Measurements from ENCODE around the gene EPB41L4A. TPM values are rescaled to one million over a fixed set of nuclear protein-coding genes. Genes with fewer than 3 reads are reported as not detected.

The EPB41L4A gene
- total and polyA plus RNA-seq, 4 donors: 23.4 to 67.5 (median 40.4) TPM

GRCh38 chr5:112348915-112349314, 70.2 kb downstream of the EPB41L4A start:
- Histone ChIP-seq H3K4me1 (ENCODE audit: control insufficient read depth, insufficient read depth, low read length) (no peaks in the 10 kb centered on the region), H3K36me3 (ENCODE audit: control insufficient read depth, insufficient read depth, low read length) (peaks cover 3% of the 10 kb centered on the region), H3K27me3 (ENCODE audit: control insufficient read depth, insufficient read depth, low read length) (no peaks in the 10 kb centered on the region), H3K27ac (ENCODE audit: low read depth, low read length) (no peak overlapping the region), H3K4me3 (ENCODE audit: low read depth, low read length) (no peak overlapping the region), H3K9me3 (ENCODE audit: control insufficient read depth, insufficient read depth, low read length) (no peaks in the 10 kb centered on the region)
- no peak for DNase-seq (ENCODE audit: low read depth in 4 of 6, low spot score in 6 of 6)
- 100% methylated on average over 2 of the region's 2 CpGs for WGBS (ENCODE audit: insufficient coverage)

- no peak for DNase-seq (ENCODE audit: low read depth in 4 of 6, low spot score in 6 of 6)
- H3K27me3 ChIP-seq (ENCODE audit: control insufficient read depth, insufficient read depth, low read length): no peaks in the 10 kb centered on the region
- peaks cover 3% of the 10 kb centered on the region for H3K36me3 ChIP-seq (ENCODE audit: control insufficient read depth, insufficient read depth, low read length)
- no CpG with 5 or more reads among the region's 4 CpGs for WGBS (ENCODE audit: insufficient coverage)
- no peaks in the 10 kb centered on the region for H3K4me1 ChIP-seq (ENCODE audit: control insufficient read depth, insufficient read depth, low read length)
- H3K9me3 ChIP-seq (ENCODE audit: control insufficient read depth, insufficient read depth, low read length): no peaks in the 10 kb centered on the region
- no peak overlapping the region for H3K4me3 ChIP-seq (ENCODE audit: low read depth, low read length)
- H3K27ac ChIP-seq (ENCODE audit: low read depth, low read length): no peak overlapping the region
Measured at GRCh38 chr5:112348387-112348786, 70.7 kb downstream of the EPB41L4A start.

GRCh38 chr5:112346411-112347044, 72.5 kb downstream of the EPB41L4A start:
- DNase-seq (ENCODE audit: low read depth in 4 of 6, low spot score in 6 of 6): no peak
- Histone ChIP-seq H3K27ac (ENCODE audit: low read depth, low read length) (no peak overlapping the region), H3K4me1 (ENCODE audit: control insufficient read depth, insufficient read depth, low read length) (peaks cover 3% of the 10 kb centered on the region), H3K4me3 (ENCODE audit: low read depth, low read length) (no peak overlapping the region), H3K36me3 (ENCODE audit: control insufficient read depth, insufficient read depth, low read length) (no peaks in the 10 kb centered on the region), H3K9me3 (ENCODE audit: control insufficient read depth, insufficient read depth, low read length) (no peaks in the 10 kb centered on the region), H3K27me3 (ENCODE audit: control insufficient read depth, insufficient read depth, low read length) (no peaks in the 10 kb centered on the region)
- WGBS (ENCODE audit: insufficient coverage): 63% methylated on average over 2 of the region's 3 CpGs

- H3K9me3 ChIP-seq (ENCODE audit: control insufficient read depth, insufficient read depth, low read length): no peaks in the 10 kb centered on the region
- H3K4me1 ChIP-seq (ENCODE audit: control insufficient read depth, insufficient read depth, low read length): peaks cover 3% of the 10 kb centered on the region
- no peak for DNase-seq (ENCODE audit: low read depth in 4 of 6, low spot score in 6 of 6)
- H3K4me3 ChIP-seq (ENCODE audit: low read depth, low read length): no peak overlapping the region
- no peaks in the 10 kb centered on the region for H3K27me3 ChIP-seq (ENCODE audit: control insufficient read depth, insufficient read depth, low read length)
- WGBS (ENCODE audit: insufficient coverage): no CpG with 5 or more reads among the region's 3 CpGs
- H3K36me3 ChIP-seq (ENCODE audit: control insufficient read depth, insufficient read depth, low read length): no peaks in the 10 kb centered on the region
- no peak overlapping the region for H3K27ac ChIP-seq (ENCODE audit: low read depth, low read length)
Measured at GRCh38 chr5:112344540-112344939, 74.5 kb downstream of the EPB41L4A start.

- 0% methylated on average over 2 of the region's 3 CpGs for WGBS (ENCODE audit: insufficient coverage)
- peaks cover 3% of the 10 kb centered on the region for H3K4me1 ChIP-seq (ENCODE audit: control insufficient read depth, insufficient read depth, low read length)
- no peaks in the 10 kb centered on the region for H3K9me3 ChIP-seq (ENCODE audit: control insufficient read depth, insufficient read depth, low read length)
- H3K27ac ChIP-seq (ENCODE audit: low read depth, low read length): no peak overlapping the region
- no peak overlapping the region for H3K4me3 ChIP-seq (ENCODE audit: low read depth, low read length)
- DNase-seq (ENCODE audit: low read depth in 4 of 6, low spot score in 6 of 6): peak in 2 of 6 donors; percentile 39 to 48
- H3K27me3 ChIP-seq (ENCODE audit: control insufficient read depth, insufficient read depth, low read length): no peaks in the 10 kb centered on the region
- H3K36me3 ChIP-seq (ENCODE audit: control insufficient read depth, insufficient read depth, low read length): no peaks in the 10 kb centered on the region
Measured at GRCh38 chr5:112342389-112342788, 76.7 kb downstream of the EPB41L4A start.

GRCh38 chr5:112339761-112340160, 79.3 kb downstream of the EPB41L4A start:
- H3K4me1 ChIP-seq (ENCODE audit: control insufficient read depth, insufficient read depth, low read length): peaks cover 3% of the 10 kb centered on the region
- 93% methylated on average over 4 of the region's 8 CpGs for WGBS (ENCODE audit: insufficient coverage)
- H3K27ac ChIP-seq (ENCODE audit: low read depth, low read length): no peak overlapping the region
- no peaks in the 10 kb centered on the region for H3K36me3 ChIP-seq (ENCODE audit: control insufficient read depth, insufficient read depth, low read length)
- no peaks in the 10 kb centered on the region for H3K9me3 ChIP-seq (ENCODE audit: control insufficient read depth, insufficient read depth, low read length)
- H3K27me3 ChIP-seq (ENCODE audit: control insufficient read depth, insufficient read depth, low read length): no peaks in the 10 kb centered on the region
- no peak overlapping the region for H3K4me3 ChIP-seq (ENCODE audit: low read depth, low read length)
- DNase-seq (ENCODE audit: low read depth in 4 of 6, low spot score in 6 of 6): no peak

- no peak overlapping the region for H3K4me3 ChIP-seq (ENCODE audit: low read depth, low read length)
- WGBS (ENCODE audit: insufficient coverage): 60% methylated on average over 3 of the region's 5 CpGs
- no peak overlapping the region for H3K27ac ChIP-seq (ENCODE audit: low read depth, low read length)
- DNase-seq (ENCODE audit: low read depth in 4 of 6, low spot score in 6 of 6): peak in 1 of 6 donors; percentile 34
- H3K27me3 ChIP-seq (ENCODE audit: control insufficient read depth, insufficient read depth, low read length): no peaks in the 10 kb centered on the region
- peaks cover 4% of the 10 kb centered on the region for H3K4me1 ChIP-seq (ENCODE audit: control insufficient read depth, insufficient read depth, low read length)
- H3K9me3 ChIP-seq (ENCODE audit: control insufficient read depth, insufficient read depth, low read length): no peaks in the 10 kb centered on the region
- H3K36me3 ChIP-seq (ENCODE audit: control insufficient read depth, insufficient read depth, low read length): no peaks in the 10 kb centered on the region
Measured at GRCh38 chr5:112338681-112339337, 80.3 kb downstream of the EPB41L4A start.

GRCh38 chr5:112333331-112333781, 85.7 kb downstream of the EPB41L4A start:
- WGBS (ENCODE audit: insufficient coverage): 39% methylated on average over 2 of the region's 5 CpGs
- Histone ChIP-seq H3K27me3 (ENCODE audit: control insufficient read depth, insufficient read depth, low read length) (no peaks in the 10 kb centered on the region), H3K27ac (ENCODE audit: low read depth, low read length) (no peak overlapping the region), H3K9me3 (ENCODE audit: control insufficient read depth, insufficient read depth, low read length) (no peaks in the 10 kb centered on the region), H3K4me1 (ENCODE audit: control insufficient read depth, insufficient read depth, low read length) (peaks cover 10% of the 10 kb centered on the region), H3K36me3 (ENCODE audit: control insufficient read depth, insufficient read depth, low read length) (no peaks in the 10 kb centered on the region), H3K4me3 (ENCODE audit: low read depth, low read length) (no peak overlapping the region)
- DNase-seq (ENCODE audit: low read depth in 4 of 6, low spot score in 6 of 6): peak in 2 of 6 donors; percentile 52 to 69

GRCh38 chr5:112331892-112332291, 87.2 kb downstream of the EPB41L4A start:
- Histone ChIP-seq H3K4me1 (ENCODE audit: control insufficient read depth, insufficient read depth, low read length) (peaks cover 10% of the 10 kb centered on the region), H3K27ac (ENCODE audit: low read depth, low read length) (no peak overlapping the region), H3K4me3 (ENCODE audit: low read depth, low read length) (no peak overlapping the region), H3K36me3 (ENCODE audit: control insufficient read depth, insufficient read depth, low read length) (no peaks in the 10 kb centered on the region), H3K27me3 (ENCODE audit: control insufficient read depth, insufficient read depth, low read length) (no peaks in the 10 kb centered on the region), H3K9me3 (ENCODE audit: control insufficient read depth, insufficient read depth, low read length) (no peaks in the 10 kb centered on the region)
- DNase-seq (ENCODE audit: low read depth in 4 of 6, low spot score in 6 of 6): no peak
- no CpG with 5 or more reads among the region's 2 CpGs for WGBS (ENCODE audit: insufficient coverage)
